ENCODE measurements around the gene PKDREJ.

- TF ChIP-seq, protein P1, sequence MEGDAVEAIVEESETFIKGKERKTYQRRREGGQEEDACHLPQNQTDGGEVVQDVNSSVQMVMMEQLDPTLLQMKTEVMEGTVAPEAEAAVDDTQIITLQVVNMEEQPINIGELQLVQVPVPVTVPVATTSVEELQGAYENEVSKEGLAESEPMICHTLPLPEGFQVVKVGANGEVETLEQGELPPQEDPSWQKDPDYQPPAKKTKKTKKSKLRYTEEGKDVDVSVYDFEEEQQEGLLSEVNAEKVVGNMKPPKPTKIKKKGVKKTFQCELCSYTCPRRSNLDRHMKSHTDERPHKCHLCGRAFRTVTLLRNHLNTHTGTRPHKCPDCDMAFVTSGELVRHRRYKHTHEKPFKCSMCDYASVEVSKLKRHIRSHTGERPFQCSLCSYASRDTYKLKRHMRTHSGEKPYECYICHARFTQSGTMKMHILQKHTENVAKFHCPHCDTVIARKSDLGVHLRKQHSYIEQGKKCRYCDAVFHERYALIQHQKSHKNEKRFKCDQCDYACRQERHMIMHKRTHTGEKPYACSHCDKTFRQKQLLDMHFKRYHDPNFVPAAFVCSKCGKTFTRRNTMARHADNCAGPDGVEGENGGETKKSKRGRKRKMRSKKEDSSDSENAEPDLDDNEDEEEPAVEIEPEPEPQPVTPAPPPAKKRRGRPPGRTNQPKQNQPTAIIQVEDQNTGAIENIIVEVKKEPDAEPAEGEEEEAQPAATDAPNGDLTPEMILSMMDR (optimal IDR thresholded peaks at IDR 0.05 in 1 of 3, IDR thresholded peaks at IDR 0.05 in 1 of 3, conservative IDR thresholded peaks at IDR 0.05 in 1 of 3; ENCODE audit: extremely low read depth in 1 of 3, insufficient read depth in 2 of 3, low read length in 3 of 3): no peak
- TF ChIP-seq EZH2 (IDR thresholded peaks at IDR 0.05; ENCODE audit: low read length): no peak
These were observed 21.1 kb downstream of the PKDREJ start for GRCh38 chr22:46242076-46242475.

All from keratinocyte (primary cell).